Measurements from ENCODE around the gene RIPK1.

The RIPK1 gene

DNA sequence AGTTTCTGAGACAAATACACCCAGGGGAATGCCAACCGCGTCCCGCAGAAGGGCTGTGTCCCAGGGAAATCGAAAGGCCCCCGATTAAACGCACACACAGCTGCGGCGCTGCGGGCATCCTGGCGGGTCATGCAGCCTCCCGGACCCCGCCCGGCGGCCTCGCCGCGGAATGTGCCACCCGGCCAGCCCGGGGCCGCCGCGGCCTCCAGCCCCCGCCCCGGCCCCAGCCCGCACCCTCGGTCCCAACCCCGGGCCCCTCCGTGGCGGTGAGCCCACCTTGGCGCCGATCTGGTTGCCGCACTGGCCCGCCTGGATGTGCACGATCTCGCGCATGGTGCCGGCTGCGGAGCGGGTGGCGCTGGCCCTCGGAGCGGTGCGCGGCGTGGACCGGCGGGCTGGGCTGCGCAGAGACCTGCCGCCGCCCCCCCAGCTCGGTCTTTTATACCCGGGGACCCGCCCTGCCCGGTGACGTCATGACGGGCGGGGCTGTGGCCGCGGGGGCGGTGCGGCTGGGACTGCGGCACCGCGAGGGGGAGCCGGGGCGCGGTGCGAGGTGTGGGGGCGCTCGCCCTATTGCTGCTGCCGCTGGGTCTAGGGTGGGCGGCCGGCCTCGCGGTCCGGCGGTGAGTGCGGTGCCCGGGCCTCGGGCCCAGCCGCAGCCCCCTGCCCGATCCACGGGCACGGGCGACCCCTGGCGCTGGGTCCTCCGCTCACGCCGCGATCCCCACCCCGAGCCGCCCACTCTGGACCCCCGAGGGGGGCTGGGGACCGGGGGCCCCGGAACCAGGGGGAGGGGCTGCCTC, 89.0 kb downstream of the RIPK1 start, which contains the start of gene TUBB2A:
TUBB2A (minus strand) TSS at position 414 of the 803 bp plus-strand sequence; CDS start at position 333, 81 bp downstream.
- Mint-ChIP-seq H3K9me3 (no peaks in the 10 kb centered on the region), H3K4me3 (peak within 1 kb of the TSS; percentile 85 to 91), H3K4me1 (ENCODE audit: low read depth in 2 of 2) (peaks cover 24 to 27% of the 10 kb centered on the region in 2 donors), H3K36me3 (ENCODE audit: insufficient read depth) (peaks cover 24% of the 10 kb centered on the region), H3K27me3 (peaks cover 5 to 9% of the 10 kb centered on the region in 2 donors), H3K27ac (peak within 1 kb of the TSS; percentile 85 to 91)
- ATAC-seq (replicated peaks) (peak; percentile 70), DNase-seq (peak; percentile 90 to 94 (median 90))

GRCh38 chr6:3159805-3160781, 91.8 kb downstream of the RIPK1 start:
- no peaks in the 10 kb centered on the region for H3K9me3 Mint-ChIP-seq
- DNase-seq (peak; percentile 68 to 70 (median 68)), ATAC-seq (replicated peaks) (peak; percentile 69)
- peaks cover 21% of the 10 kb centered on the region for H3K36me3 Mint-ChIP-seq (ENCODE audit: insufficient read depth)
- peaks cover 31 to 32% of the 10 kb centered on the region in 2 donors for H3K4me1 Mint-ChIP-seq (ENCODE audit: low read depth in 2 of 2)
- H3K4me3 Mint-ChIP-seq = peak overlapping the region; percentile 64 to 73
- H3K27ac Mint-ChIP-seq = peak overlapping the region; percentile 87 to 91
- H3K27me3 Mint-ChIP-seq = peaks cover 5 to 9% of the 10 kb centered on the region in 2 donors

DNA sequence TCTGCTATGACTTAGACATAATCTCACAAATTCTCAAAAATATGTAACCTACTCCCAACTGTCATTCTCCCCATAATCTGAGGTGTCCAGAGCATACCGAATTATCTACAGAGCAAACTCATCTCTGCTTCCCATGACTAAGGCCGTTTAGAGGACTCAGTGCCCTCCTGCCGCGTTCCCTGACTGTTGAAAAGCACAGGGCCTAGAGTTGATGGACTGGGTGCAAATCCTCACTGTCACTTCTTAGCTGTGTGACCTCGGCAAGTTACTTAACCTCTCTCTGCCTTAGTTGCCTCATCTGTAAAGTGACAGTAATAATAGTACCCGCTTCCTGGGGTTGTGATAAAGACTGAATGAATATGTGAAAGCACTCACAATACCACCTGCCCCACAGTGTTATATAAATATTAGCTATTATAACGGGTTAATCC, 93.8 kb downstream of the RIPK1 start:
- Mint-ChIP-seq H3K27ac (peak overlapping the region; percentile 9 to 87), H3K4me1 (ENCODE audit: low read depth in 2 of 2) (peaks cover 22 to 27% of the 10 kb centered on the region in 2 donors), H3K27me3 (no peaks in the 10 kb centered on the region), H3K9me3 (no peaks in the 10 kb centered on the region), H3K4me3 (peak overlapping the region; percentile 77 to 83), H3K36me3 (ENCODE audit: insufficient read depth) (peaks cover 16% of the 10 kb centered on the region)
- no peak for DNase-seq
- no peak for ATAC-seq (replicated peaks)

DNA sequence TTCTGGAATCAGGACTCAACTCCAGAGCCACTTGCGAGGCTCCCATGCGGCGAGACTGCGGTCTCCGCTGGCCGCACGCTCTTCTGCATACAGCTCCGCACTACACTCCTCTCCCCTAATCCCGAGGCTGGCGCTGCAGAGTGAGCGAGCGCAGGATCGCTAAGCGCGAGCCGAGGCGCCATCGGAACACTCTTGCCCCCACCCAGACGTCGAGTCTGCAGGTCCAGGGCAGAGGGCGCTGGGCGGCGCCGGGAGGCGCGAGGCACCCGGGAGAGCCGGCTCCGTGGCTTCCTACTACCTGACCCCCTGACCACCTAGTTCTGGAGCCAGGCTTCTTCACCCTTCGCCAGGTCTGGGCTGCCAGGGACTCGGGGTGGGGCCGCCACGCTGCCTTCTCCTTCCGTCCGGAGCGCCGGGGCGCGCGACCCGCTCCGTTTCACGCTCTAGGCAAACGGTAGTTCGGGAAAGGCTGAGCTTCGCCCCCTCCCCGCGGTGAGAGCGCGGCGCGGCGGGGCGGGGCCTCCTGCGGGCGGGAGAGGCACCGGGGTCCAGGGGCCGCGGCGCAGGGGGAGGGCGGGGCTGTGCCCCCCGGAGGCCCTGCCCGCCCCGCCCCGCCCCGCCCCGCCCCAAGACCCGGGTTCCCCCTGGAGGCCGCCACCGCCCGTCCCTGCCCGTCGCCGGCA, 94.4 kb downstream of the RIPK1 start:
- Mint-ChIP-seq H3K36me3 (ENCODE audit: insufficient read depth) (peaks cover 12% of the 10 kb centered on the region), H3K9me3 (no peaks in the 10 kb centered on the region), H3K27me3 (no peaks in the 10 kb centered on the region), H3K4me1 (ENCODE audit: low read depth in 2 of 2) (peaks cover 22 to 27% of the 10 kb centered on the region in 2 donors), H3K27ac (peak overlapping the region; percentile 57 to 87), H3K4me3 (peak overlapping the region; percentile 77 to 83)
- DNase-seq (peak; percentile 39 to 53 (median 45)), ATAC-seq (replicated peaks) (peak; percentile 60)

GRCh38 chr6:3163248-3163594, 94.9 kb downstream of the RIPK1 start:
- H3K9me3 Mint-ChIP-seq = no peaks in the 10 kb centered on the region
- H3K4me3 Mint-ChIP-seq = peak overlapping the region; percentile 77 to 83
- no peak for DNase-seq
- H3K4me1 Mint-ChIP-seq (ENCODE audit: low read depth in 2 of 2) = peaks cover 22 to 27% of the 10 kb centered on the region in 2 donors
- no peaks in the 10 kb centered on the region for H3K27me3 Mint-ChIP-seq
- peaks cover 12% of the 10 kb centered on the region for H3K36me3 Mint-ChIP-seq (ENCODE audit: insufficient read depth)
- ATAC-seq (replicated peaks) = peak; percentile 3
- H3K27ac Mint-ChIP-seq = peak overlapping the region; percentile 57 to 87

- ATAC-seq (replicated peaks) = no peak
- Mint-ChIP-seq H3K27me3 (no peaks in the 10 kb centered on the region), H3K9me3 (no peaks in the 10 kb centered on the region), H3K36me3 (ENCODE audit: insufficient read depth) (peaks cover 12% of the 10 kb centered on the region), H3K27ac (no peak overlapping the region), H3K4me1 (ENCODE audit: low read depth in 2 of 2) (peaks cover 22 to 25% of the 10 kb centered on the region in 2 donors), H3K4me3 (no peak overlapping the region)
- no peak for DNase-seq
Measured at GRCh38 chr6:3164388-3164787, 96.1 kb downstream of the RIPK1 start.
